GM18951 (cell line): ENCODE measurements around the gene MAGED4.
"Not testable (repeated sequence)": the region's sequence is repeated elsewhere in the genome, so short reads cannot be mapped to it uniquely, and the experiment has no call there.

ENCODE experiments used
- POLR2A ChIP-seq: IDR thresholded peaks from 4 replicates; pipeline ENCODE4 v1.6.1; 2011; ENCODE audit warnings: mild to moderate bottlenecking; ENCODE audit not compliant: insufficient read length, insufficient read depth; ENCODE audit errors: extremely low read depth
- in situ Hi-C: fragments of 300-500 bp; cut with MboI; formaldehyde crosslinking; loops from one replicate; pipeline ENCODE4 v1.12.0; 2022; ENCODE audit warnings: low sequenced_read_pairs, mixed read lengths, inconsistent platforms; ENCODE audit not compliant: unreplicated experiment

Gene MAGED4, protein sequence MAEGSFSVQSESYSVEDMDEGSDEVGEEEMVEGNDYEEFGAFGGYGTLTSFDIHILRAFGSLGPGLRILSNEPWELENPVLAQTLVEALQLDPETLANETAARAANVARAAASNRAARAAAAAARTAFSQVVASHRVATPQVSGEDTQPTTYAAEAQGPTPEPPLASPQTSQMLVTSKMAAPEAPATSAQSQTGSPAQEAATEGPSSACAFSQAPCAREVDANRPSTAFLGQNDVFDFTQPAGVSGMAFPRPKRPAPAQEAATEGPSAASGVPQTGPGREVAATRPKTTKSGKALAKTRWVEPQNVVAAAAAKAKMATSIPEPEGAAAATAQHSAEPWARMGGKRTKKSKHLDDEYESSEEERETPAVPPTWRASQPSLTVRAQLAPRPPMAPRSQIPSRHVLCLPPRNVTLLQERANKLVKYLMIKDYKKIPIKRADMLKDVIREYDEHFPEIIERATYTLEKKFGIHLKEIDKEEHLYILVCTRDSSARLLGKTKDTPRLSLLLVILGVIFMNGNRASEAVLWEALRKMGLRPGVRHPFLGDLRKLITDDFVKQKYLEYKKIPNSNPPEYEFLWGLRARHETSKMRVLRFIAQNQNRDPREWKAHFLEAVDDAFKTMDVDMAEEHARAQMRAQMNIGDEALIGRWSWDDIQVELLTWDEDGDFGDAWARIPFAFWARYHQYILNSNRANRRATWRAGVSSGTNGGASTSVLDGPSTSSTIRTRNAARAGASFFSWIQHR

DNA sequence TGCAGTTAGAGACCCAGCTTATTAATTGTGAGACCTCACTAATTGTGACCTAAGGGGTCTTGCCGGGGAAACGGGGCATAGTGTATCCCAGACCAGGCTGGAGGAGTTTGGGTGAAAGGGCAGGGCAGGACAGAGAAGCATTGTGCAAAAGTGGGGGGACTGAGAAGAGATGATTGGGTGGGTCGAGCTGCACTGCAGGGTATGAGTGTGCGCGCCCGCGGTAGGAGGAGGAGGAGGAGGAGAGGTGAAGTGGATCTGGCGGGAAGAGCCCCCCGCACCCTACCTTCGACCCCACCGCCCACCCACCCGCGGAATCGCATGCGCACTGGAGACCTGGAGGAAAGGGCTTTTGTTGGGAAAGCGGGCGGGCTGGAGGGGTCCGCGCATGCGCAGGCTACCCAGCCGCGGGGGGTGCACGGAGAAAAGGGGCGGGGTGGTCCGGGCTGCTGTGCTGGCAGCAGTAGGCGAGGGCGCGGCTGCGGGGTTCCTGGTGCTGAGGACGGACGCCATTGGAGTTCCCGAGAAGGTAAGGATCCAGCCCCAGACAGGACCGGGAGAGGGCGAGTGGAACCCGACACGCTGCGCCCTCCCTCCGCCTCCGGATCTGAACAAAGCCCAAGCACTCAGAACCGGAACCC, at the start of gene MAGED4:
Gene MAGED4 (plus strand): TSS at position 449 of the 638 bp plus-strand sequence. CDS start 1,035 bp downstream, outside the sequence.
- in situ Hi-C loops, result not testable (repeated sequence)

DNA sequence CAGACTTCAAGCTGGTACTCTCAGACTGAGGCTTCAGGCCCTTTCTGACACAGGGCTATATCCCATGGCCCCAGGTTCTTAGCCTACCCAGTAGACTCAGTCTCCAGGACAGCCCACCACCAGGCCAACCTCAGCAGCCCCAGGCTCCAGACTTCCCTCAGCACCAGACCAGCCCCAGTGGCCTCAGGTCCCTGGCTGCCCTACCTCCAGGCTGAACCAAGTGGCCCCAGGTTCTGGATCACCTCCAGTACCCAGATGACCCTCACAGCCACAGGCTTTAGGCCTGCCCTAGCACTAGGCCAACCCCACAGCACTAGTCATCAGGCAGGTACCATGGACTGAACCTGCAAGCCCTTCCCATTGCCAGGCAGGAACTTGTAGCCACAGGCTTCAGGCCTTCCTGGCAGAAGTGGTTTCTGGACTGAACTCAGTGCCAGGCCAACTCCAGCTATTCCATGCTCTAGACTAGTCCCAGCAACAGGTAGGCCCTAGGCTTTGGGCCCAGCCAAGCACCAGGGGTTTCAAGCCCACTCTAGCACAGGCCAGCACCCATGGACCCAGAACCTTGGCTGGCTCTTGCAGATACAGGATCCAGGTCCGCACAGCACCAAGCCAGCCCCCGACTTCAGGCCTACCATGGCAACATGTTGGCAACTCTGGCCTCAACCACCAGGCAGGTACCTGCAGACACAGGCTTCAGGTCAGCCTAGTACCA, 45.7 kb upstream of the MAGED4 start:
- TF ChIP-seq POLR2A, result no peak
- in situ Hi-C loops, result no loop called here

DNA sequence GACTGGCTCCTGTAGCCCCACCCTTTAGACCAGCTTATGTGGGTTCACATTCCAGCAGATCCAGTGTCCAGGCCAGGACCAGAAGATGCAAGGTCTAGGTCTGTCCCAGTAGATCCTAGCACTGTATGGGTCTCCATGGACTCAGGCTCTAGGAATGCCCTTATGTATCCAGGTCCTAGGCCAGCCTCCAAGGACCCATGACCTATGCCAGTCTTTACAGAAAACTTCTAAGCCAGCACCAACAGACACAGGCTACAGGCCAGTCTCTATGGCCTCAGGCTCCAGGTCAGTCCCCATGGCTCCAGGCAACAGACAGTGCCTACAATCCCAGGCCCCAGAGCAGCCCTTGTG, 45.2 kb upstream of the MAGED4 start:
- in situ Hi-C loops, result no loop called here
- no peak for TF ChIP-seq POLR2A

DNA sequence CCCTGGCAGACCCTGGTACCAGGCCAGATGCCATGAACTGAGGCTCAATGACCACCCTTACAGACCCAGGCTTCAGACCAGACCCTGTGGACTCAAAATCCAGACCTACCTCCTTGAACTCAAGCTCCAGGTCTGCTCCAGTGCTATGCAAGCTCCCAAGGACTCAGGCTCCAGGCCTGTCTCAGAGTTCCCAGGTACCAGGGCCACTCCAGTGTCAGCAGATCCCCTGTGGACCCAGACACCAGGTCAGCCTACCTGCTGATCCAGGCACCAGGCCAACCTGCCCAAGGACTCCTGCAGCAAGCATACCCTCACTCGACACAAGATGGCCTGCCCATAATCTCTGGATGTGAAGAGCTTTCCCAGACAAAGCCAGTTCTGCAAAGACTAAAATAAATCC, 44.7 kb upstream of the MAGED4 start:
- no peak for TF ChIP-seq POLR2A

DNA sequence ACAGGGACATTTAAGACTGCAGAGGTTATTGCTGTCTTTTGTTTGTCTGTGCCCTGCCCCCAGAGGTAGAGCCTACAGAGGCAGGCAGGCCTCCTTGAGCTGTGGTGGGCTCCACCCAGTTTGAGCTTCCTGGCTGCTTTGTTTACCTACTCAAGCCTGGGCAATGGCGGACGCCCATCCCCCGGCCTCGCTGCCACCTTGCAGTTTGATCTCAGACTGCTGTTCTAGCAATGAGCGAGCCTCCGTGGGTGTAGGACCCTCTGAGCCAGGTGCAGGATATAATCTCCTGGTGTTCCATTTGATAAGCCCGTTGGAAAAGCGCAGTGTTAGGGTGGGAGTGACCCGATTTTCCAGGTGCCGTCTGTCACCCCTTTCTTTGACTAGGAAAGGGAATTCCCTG, 34.0 kb upstream of the MAGED4 start:
- in situ Hi-C loops, result not testable (repeated sequence)

More for the DNA sequence above, 44.7 kb upstream of the MAGED4 start:
- in situ Hi-C loops, result no loop called here

DNA sequence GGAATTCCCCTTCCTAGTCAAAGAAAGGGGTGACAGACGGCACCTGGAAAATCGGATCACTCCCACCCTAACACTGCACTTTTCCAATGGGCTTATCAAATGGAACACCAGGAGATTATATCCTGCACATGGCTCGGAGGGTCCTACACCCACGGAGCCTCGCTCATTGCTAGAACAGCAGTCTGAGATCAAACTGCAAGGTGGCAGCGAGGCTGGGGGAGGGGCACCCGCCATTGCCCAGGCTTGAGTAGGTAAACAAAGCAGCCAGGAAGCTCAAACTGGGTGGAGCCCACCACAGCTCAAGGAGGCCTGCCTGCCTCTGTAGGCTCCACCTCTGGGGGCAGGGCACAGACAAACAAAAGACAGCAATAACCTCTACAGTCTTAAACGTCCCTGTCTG, 24.5 kb upstream of the MAGED4 start:
- in situ Hi-C loops, result not testable (repeated sequence)

DNA sequence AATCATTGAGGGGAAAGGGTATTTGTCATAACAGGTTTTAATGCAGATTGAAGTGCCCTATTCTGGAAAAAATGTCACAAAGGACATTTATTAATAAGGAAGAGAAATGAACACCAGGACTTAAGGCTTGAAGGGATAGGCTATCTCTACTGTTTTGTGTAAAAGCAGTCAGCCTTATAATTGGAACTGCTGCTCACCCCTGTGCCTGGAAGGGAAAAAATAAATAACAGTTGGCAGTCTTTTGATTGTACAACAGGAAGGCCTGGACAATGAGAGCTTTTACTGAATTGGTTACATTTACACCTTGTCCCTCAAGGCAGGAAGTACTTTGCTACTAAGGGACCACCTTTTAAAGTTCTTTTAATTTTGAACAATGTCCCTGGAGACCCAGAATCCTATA, 17.8 kb upstream of the MAGED4 start:
- in situ Hi-C loops, result no loop called here
- no peak for TF ChIP-seq POLR2A

DNA sequence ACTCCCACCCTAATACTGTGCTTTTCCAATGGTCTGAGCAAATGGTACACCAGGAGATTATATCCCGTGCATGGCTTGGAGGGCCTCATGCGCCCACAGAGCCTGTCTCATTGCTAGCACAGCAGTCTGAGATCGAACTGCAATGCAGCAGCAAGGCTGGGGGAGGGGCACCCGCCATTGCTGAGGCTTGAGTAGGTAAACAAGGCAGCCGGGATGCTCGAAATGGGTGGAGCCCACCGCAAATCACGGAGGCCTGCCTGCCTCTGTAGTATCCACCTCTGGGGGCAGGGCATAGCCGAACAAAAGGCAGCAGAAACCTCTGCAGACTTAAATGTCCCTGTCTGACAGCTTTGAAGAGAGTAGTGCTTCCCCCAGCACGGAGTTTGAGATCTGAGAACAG, 13.6 kb upstream of the MAGED4 start:
- in situ Hi-C loops, result not testable (repeated sequence)

DNA sequence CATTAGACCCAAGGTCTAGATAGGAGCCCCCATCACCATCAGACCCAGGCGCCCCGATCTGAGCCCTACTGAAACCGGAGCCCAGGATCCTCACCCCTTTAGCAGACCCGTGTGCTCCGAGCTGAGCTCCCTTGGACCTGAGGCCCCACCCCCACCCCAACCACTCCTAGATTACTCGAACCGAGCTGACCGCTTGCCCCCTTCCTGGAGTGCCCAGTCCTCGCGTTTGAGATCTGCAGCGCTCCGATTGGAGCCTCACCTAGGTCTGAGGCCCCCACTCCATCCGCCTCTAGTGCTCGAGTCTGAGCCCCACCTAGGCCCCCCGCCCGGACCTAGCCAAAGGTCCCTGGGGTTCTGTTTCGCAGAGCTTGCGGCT, 378 bp downstream of the MAGED4 start:
- in situ Hi-C loops, result not testable (repeated sequence)

DNA sequence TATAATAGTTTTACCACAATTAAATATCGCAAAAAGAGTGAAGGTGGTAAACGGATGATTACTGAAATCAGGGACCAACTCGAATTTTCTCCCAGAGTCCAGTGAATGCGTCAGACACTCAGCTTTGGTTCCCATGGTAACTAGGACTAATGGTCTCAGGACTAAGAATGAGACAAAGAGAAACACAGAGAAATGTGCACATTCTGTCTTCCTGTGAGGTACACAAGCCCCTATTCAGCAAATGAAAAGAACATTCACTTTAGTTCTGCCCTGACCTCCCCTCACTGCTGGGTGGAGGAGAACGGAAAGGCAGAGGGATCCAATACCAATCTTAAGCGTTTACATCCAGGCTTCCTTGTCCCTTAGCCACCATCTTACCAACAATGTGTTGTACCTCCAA, 26.7 kb downstream of the MAGED4 start:
- in situ Hi-C loops, result not testable (repeated sequence)

DNA sequence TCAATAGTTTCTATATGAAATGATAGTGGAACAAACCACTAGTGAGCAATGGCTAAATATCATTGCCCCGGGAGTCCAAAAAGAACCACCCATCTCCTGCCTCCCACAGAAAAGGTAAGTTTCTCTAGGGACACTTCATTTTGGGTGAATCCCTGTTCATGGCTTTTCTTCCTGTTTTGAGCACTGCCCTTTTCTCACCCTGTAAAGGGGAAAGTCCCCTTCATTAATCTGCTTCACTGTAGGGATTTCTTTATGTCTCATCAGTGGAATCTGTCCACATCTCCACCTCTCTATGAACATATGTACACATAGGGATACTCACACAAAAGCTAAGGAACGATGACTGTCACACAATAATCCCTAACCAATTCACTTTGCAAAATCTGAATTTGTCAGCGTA, 28.6 kb downstream of the MAGED4 start:
- no peak for TF ChIP-seq POLR2A
- in situ Hi-C loops, result no loop called here

DNA sequence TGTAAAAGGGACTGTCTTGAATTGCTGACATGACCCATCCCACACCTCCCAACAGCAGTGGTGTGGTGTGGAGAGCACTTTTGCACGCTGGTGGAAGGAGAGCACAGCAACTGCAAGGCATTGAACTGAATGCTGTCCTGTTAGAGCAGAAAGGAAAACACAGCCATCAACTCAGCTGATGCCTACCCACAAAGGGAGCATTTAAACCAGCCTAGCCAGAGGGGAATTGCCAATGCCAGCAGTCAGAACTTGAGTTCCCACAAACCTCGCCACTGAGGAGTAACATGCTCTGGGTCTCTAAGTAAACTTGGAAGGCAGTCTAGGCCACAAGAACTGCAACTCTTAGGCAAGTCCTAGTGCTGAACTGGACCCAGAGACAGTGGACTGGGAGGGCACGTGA, 31.9 kb downstream of the MAGED4 start:
- TF ChIP-seq POLR2A, result no peak
- in situ Hi-C loops, result no loop called here

DNA sequence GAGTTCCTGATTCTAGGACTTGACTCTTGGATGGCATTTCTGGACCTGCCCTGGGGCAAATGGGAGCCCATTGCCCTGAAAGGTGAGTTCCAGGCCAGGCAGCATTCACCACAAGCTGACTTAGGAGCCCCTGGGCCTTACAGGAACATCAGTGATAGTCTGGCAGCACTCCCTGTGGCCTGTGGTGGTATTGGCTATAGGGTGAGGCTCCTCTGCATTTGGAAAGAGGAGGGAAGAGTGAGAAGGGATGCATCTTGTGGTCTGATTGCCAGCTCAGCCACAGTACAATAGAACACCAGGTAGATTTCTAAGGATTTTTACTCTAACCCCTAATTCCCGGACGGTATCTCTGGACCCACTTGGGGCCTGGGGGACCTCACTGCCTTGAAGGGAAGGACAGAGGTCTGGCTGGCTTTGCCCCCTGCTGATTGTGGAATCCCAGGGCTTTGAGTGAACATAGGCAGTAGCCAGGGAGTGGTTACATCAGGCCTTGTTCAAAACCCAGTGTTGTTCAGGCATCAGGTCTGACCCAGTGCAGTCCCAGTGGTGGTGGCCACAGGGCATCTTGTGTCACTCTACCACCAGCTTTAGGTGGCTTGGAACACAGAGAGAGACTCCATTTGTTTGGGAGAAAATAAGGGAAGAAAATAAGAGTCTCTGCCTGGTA, 32.9 kb downstream of the MAGED4 start:
- in situ Hi-C loops, result no loop called here
- TF ChIP-seq POLR2A, result no peak

DNA sequence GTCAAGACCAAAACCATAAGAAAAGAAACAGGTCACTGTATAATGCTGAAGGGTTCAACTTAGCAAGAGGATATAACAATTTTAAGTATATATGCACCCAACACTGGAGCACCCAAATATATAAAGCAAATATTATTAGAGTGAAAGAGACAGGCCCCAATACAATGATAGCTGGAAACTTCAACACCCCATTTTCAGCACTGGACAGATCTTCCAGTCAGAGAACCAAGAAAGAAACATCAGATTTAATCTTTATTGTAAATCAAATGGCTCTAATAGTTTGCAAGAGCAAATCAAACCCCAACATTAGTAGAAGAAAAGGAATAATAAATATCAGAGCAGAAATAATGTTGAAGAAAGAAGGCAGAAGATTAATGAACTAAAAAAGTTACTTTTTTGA, 36.2 kb downstream of the MAGED4 start:
- no peak for TF ChIP-seq POLR2A

More for the DNA sequence above, 36.2 kb downstream of the MAGED4 start:
- in situ Hi-C loops, result no loop called here
